DLD1 (cell line): ENCODE measurements around the gene RASAL1.

Source experiments
- in situ Hi-C: cut with HindIII; loops from 2 replicates; pipeline ENCODE4 v1.10.0; 2017; ENCODE audit warnings: low sequenced_read_pairs

The RASAL1 gene, protein sequence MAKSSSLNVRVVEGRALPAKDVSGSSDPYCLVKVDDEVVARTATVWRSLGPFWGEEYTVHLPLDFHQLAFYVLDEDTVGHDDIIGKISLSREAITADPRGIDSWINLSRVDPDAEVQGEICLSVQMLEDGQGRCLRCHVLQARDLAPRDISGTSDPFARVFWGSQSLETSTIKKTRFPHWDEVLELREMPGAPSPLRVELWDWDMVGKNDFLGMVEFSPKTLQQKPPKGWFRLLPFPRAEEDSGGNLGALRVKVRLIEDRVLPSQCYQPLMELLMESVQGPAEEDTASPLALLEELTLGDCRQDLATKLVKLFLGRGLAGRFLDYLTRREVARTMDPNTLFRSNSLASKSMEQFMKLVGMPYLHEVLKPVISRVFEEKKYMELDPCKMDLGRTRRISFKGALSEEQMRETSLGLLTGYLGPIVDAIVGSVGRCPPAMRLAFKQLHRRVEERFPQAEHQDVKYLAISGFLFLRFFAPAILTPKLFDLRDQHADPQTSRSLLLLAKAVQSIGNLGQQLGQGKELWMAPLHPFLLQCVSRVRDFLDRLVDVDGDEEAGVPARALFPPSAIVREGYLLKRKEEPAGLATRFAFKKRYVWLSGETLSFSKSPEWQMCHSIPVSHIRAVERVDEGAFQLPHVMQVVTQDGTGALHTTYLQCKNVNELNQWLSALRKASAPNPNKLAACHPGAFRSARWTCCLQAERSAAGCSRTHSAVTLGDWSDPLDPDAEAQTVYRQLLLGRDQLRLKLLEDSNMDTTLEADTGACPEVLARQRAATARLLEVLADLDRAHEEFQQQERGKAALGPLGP

GRCh38 chr12:113135178-113136127 is at the start of gene RASAL1:
RASAL1 (minus strand) TSS chr12:113135761; CDS start chr12:113135462, 299 bp downstream.
- in situ Hi-C loops: no loop called here

DNA sequence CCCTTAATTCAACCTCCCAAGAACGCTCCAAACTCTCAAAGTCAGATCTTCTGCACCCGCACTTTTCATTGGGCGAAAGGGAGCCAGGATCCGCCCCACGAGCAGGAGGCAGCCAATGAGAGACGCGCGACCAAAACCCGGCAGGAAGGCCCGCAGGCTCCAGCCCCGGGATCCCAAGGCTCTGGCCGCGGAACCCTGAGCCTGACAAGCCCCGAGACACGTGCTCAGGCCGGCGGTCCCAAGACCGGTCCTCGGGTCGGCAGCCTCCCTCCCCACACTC is 49.3 kb upstream of the RASAL1 start:
- in situ Hi-C loops: no loop called here

DNA sequence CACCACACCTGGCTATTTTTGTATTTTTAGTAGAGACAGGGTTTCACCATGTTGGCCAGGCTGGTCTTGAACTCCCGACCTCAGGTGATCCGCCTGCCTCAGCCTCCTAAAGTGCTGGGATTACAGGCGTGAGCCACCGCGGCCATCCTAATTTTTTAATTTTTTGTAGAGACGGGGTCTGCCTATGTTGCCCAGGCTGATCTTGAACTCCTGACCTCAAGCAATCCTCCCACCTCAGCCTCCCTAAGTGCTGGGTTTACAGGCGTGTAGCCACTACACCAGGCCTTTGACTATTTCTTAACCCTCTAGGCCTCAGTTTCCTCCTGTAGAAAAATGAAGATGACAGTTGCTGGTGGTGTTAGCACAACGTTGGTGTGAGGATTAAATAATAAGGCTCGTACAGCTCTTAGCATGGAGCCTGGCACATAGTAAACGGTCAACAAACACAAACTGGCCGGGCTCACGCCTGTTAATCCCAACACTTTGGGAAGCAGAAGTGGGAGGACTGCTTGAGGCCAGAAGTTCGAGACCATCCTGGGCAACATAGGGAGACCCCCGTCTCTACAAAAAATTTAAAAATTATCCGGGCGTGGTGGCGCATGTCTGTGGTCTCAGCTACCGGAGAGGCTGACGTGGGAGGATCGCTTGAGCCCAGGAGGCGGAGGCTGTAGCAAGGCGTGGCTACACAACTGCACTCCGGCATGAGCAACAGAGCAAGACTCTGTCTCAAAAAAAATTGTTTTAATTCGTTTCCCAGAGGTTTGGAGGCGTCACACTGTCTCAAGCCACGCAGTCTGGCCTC is 48.7 kb upstream of the RASAL1 start:
- in situ Hi-C loops: no loop called here

DNA sequence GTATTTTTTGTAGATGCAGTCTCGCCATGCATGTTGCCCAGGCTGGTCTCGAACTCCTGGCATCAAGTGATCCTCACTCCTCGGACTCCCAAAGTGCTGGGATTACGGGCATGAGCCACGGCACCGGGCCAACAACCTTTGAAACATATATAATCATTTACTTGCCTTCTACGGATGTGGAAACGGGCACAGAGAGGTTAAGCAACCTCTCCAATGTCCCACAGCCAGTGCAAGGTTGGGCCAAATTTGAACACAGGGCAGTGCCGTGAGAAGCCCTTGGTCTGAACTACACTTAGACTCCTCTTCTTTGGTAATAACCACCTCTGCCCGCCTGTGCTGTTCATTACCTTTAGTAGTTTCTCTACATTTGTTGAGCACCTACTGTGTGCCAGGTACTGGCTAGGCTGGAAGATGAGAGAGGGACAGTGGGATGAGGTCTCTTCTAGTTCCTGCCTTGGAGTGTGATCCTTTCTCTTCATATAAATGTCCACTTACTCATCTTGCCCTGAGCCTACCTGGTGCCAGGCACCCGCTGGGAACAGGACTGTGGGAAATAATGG is 47.5 kb upstream of the RASAL1 start:
- in situ Hi-C loops: no loop called here

GRCh38 chr12:113181975-113182374 is 46.4 kb upstream of the RASAL1 start:
- in situ Hi-C loops: no loop called here

- in situ Hi-C loops: no loop called here
These were observed 44.8 kb upstream of the RASAL1 start for GRCh38 chr12:113180333-113180732.

DNA sequence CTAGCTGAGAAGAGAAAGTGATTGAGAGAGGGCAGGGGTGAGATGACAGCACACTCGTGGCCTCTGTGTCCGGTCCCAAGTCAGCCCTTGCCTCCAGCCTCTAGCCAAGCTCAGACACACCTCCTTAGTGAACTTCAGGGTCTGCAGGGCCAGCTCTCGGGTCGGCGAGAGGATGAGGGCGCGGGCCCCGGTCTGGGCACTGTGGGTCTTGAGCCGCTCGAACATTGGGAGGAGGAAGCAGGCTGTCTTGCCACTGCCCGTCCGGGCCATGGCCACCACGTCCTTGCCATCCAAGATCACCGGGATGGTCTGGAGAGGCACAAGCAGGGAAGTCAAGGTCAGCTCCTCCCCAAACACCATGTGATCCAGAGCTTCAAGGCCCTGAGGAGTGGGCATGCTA is 43.5 kb upstream of the RASAL1 start:
- in situ Hi-C loops: no loop called here

DNA sequence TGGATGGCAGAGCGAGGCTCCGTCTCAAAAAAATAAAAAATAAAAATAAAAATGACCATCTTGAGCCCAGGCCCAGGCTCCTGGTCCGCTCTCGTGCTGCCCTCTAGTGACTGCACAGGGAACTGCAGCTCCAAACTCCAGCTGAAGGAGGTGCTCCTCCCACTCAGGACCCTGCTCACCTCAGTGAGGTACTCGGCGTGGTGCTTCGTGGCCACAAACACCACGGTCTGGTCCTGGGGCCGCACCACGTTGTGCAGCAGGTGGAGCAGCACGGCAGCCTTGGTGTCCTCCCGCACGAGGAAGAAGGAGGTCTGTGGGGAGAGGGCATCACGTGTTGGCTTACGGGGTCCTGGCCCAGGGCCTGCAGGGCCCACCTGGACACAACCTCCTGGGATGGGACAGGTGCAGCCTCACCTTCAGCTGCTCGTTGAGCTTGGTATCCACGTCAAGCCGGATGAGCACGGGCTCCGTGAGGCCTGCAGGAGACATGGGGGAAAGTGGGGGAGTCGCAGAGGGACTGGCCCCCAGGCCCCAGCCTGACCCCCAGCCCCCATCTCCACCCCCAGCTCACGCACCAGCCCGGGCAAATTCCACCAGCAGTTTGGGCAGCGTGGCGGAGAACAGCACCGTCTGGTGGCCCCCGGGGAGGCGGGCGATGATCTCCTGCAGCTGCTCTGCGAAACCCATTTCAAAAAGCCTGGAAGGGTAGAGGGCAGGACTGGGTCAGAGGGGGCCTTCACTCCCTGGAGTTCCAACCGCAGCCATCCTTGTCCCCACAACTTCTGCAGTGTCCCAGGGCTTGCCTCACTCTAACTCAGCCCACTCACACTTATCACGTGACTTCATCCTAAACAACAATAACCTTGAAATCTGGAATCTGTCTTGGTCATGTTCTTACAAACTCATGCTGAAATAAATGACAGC is 39.2 kb upstream of the RASAL1 start:
- in situ Hi-C loops: loop anchor here (25.0 kb wide), 1 partner anchor 112 kb away; the partner anchor contains the start of gene DTX1

- in situ Hi-C loops: loop anchor here (25.0 kb wide), 1 partner anchor 111 kb away; the partner anchor contains the start of gene DTX1
These were observed 37.6 kb upstream of the RASAL1 start for GRCh38 chr12:113173081-113173698.

DNA sequence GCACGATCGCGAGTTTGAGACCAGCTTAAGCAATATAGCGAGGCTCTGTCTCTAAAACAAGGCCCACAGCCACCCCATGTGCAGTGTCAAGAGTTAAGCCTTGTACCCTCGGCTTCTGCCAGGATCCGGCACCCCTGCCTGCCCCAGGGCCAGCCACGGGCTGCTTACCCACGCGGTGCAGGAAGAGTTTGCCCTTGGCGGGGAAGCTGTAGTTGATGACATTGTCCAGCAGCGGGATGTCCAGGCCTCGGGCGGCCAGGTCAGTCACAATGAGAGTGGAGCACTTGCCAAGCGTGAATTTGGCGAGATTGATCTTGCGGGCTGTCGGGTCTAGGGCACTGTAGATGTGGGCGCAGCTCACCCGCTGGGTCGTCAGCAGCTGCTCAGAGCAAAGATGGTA is 36.6 kb upstream of the RASAL1 start:
- in situ Hi-C loops: loop anchor here (25.0 kb wide), 1 partner anchor 110 kb away; the partner anchor contains the start of gene DTX1

DNA sequence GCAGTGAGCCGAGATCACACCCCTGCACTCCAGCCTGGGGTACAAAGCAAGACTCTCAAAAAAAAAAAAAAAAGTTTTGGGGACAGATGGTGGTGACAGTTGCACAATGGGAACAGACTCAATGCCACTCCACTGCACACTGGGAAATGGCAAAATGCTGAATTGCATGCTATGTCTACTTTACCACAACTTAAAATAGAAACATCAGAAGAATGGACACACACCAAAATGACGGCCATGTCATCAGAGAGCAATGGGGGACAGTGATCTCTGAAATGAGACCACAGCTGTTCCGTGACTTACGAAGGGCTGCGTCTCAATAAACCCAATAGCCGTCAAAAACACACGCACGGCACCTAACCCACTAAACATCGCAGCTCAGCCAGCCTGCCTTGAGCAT is 36.0 kb upstream of the RASAL1 start:
- in situ Hi-C loops: loop anchor here (25.0 kb wide), 1 partner anchor 109 kb away; the partner anchor contains the start of gene DTX1

DNA sequence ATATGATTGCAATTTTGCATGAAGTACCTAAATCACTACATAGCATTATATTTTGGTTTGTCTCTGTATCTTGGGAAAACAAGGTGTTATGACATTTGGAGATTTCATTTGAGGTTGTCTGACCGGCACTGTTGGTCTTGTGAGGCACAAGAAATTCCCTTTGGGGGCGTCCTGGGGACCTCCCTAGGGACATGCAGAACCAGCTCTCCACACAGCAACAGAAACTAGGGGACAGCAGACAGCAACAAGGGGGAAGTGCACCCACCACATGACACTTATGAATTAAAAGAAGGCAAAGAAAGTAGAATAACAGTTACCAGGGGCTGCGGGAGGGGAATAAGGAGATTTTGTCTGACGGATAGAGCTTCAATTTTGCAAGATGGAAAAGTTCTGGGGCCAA is 35.4 kb upstream of the RASAL1 start:
- in situ Hi-C loops: loop anchor here (25.0 kb wide), 1 partner anchor 109 kb away; the partner anchor contains the start of gene DTX1

GRCh38 chr12:113170457-113170856 is 34.9 kb upstream of the RASAL1 start:
- in situ Hi-C loops: loop anchor here (25.0 kb wide), 1 partner anchor 108 kb away; the partner anchor contains the start of gene DTX1

- in situ Hi-C loops: loop anchor here (25.0 kb wide), 1 partner anchor 107 kb away; the partner anchor contains the start of gene DTX1
These were observed 34.1 kb upstream of the RASAL1 start for GRCh38 chr12:113169697-113170096.

- in situ Hi-C loops: loop anchor here (25.0 kb wide), 1 partner anchor 106 kb away; the partner anchor contains the start of gene DTX1
These were observed 32.3 kb upstream of the RASAL1 start for GRCh38 chr12:113167868-113168267.

DNA sequence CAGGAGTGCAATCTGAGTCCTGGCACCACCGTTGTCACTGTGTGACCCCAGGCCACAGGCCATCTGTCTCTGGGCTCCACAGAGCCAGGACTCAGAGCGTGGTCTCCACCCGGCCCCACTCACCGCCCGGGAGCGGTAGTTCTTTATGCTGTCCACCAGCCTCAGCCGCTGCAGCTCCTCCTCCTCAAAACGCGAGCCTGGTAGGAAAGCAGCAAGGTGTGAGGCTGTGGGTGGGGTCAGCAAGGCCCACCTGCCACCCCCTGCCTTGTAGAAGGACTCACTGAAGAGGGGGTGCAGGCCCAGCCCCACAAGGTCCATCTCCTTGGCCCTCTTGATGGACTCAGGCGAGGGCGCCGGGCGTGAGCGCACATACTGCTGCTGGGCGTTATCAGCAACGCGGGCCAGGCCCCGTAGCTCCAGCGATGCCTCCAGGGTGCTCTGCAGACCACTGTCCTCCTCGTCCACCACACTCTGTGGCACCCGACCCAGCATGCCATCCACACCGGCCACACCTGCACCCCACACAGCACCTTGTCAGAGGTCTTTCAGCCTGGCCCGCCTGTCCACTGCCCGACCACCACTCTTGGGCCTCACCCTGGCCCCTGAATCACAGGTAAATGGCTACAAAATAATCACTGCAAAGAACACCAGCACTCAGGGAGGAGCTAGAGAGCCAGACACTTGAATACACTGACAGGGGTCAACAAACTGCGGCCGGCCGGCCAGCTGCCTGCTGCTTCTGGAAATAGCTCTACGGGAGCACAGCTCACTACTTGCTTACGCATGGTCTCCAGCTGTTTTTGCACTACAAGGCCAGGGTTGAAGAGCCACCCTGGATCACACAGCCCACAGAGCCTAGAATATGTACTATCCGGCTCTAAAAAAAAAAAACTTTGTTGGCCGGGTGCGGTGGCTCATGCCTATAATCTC is 30.2 kb upstream of the RASAL1 start:
- in situ Hi-C loops: loop anchor here (25.0 kb wide), 1 partner anchor 103 kb away; the partner anchor contains the start of gene DTX1

DNA sequence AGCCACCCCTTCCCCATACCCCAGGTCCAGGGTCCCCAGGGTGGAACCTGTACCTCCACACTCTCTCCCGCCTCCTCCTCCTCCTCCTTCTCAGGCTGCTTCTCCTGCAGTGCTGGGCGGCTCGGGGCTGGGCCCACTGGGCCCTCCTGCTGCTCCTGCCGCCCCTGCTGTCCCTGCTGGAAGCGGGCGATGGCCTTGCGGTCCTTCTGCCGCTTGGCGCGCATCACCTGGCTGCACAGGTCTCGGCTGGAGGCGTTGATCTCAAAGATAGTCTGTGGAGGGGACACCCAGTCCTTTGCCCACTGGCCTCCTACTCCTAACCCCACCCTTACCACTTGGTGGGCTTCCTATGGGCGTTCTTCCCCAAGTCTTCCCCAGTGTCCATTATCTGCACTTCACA is 28.5 kb upstream of the RASAL1 start:
- in situ Hi-C loops: loop anchor here (25.0 kb wide), 1 partner anchor 102 kb away; the partner anchor contains the start of gene DTX1
